Suprapubic skin (tissue), 4 donors: ENCODE data around the gene HDGF. TPM values are rescaled to one million over a fixed set of nuclear protein-coding genes. Genes with fewer than 3 reads are reported as not detected.

ENCODE experiments used
- DNase-seq, 2 donors: peaks; one replicate each; pipeline ENCODE4 v3.0.0-alpha.2; 2019; ENCODE audit warnings: low spot score in 2 of 2
- H3K27ac ChIP-seq: fragments of 200-600 bp; sonication (generic); one replicate; pipeline ENCODE4 v1.5.1; 2019
- H3K27me3 ChIP-seq: fragments of 200-600 bp; sonication (generic); one replicate; pipeline ENCODE4 v1.5.1; 2019
- H3K36me3 ChIP-seq: fragments of 200-600 bp; sonication (generic); one replicate; pipeline ENCODE4 v1.5.1; 2019
- H3K4me1 ChIP-seq: fragments of 200-600 bp; sonication (generic); one replicate; pipeline ENCODE4 v1.5.1; 2019
- H3K4me3 ChIP-seq: fragments of 200-600 bp; sonication (generic); one replicate; pipeline ENCODE4 v1.5.1; 2019; ENCODE audit warnings: mild to moderate bottlenecking
- H3K9me3 ChIP-seq: fragments of 200-600 bp; sonication (generic); one replicate; pipeline ENCODE4 v1.5.1; 2019
- CTCF ChIP-seq, 2 donors: fragments of 200-600 bp in 1 of 2; fragments of 450-650 bp in 1 of 2; sonication (generic) in 1 of 2; IDR thresholded peaks; one replicate each; pipeline ENCODE4 v1.5.1; 2016 to 2019; ENCODE audit warnings: antibody characterized with exemption in 2 of 2, mild to moderate bottlenecking in 1 of 2, moderate library complexity in 1 of 2
- EP300 ChIP-seq: sonication (generic); formaldehyde crosslinking; IDR thresholded peaks from one replicate; pipeline ENCODE4 v1.6.1; 2017; ENCODE audit warnings: antibody characterized with exemption
- POLR2A ChIP-seq, 2 donors: fragments of 450-650 bp; IDR thresholded peaks; one replicate each; pipeline ENCODE4 v1.6.1; 2017; ENCODE audit warnings: antibody characterized with exemption in 2 of 2, mild to moderate bottlenecking in 2 of 2, moderate library complexity in 2 of 2
- POLR2AphosphoS5 ChIP-seq, 3 donors: sonication (generic); formaldehyde crosslinking; IDR thresholded peaks; one replicate each; pipeline ENCODE4 v1.6.1; 2017; ENCODE audit warnings: antibody characterized with exemption in 3 of 3
- WGBS: methylation state at CpG from one replicate; pipeline ENCODE4 v1.1.5; 2018; 5-methylcytosine and 5-hydroxymethylcytosine counted together
- total RNA-seq, 4 donors: library from RNA; depleted of rRNA; stranded (reverse); fragments of >200 nt; gene quantifications; one replicate each; pipeline ENCODE4 v1.1.0, GENCODE V29; 2016

HDGF gene
- total RNA-seq, 4 donors from 2014 or later = 178 to 250 (median 210) TPM

DNA sequence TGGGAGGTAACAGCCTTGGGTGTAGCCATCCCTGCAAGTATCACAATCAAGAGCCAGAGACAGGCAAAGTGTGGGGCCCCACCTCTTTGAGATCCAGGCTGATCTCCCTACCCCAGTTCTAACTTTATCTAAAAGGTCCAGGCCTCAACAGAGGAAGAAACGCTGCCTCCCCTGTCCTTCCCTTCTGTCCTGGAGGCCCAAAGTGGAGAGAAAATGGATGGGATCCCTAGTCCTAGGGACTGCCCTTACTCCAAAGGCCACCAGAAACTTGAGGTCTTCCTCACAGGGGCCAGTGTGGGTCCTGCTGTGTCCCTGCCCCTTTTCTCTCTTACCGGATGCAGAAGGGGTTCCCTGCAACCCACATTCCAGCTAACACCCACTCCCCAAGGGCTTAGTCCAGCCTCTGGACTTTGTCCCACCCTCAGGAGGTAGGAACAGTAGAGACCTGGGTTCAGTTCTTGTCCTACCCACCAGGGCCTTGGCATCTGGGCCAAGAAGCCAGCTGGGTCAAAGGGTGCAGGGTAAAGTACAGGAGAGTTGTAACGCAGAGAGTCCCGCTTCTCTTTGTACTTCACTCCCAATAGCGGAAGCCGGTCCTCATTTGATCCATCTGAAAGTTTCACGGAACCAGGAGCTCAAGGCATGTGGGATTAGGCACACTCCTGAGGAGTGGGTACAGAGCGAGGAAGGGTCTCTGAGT lies 1.9 kb downstream of the HDGF start:
- no peaks in the 10 kb centered on the region for H3K9me3 ChIP-seq
- DNase-seq = no peak
- TF ChIP-seq EP300 = no peak
- TF ChIP-seq CTCF (IDR thresholded peaks at IDR 0.05) = no peak
- TF ChIP-seq POLR2AphosphoS5 (IDR thresholded peaks at IDR 0.05) = no peak
- no peak for TF ChIP-seq POLR2A (IDR thresholded peaks at IDR 0.05)
- H3K4me1 ChIP-seq = peaks cover 71% of the 10 kb centered on the region
- peak overlapping the region; percentile 96 for H3K4me3 ChIP-seq
- peak overlapping the region; percentile 99 for H3K27ac ChIP-seq
- peaks cover 5% of the 10 kb centered on the region for H3K36me3 ChIP-seq
- H3K27me3 ChIP-seq = no peaks in the 10 kb centered on the region
- 1% methylated on average over 7 of the region's 8 CpGs for WGBS

- Histone ChIP-seq H3K27me3 (no peaks in the 10 kb centered on the region), H3K36me3 (peaks cover 12% of the 10 kb centered on the region), H3K4me1 (peaks cover 72% of the 10 kb centered on the region), H3K27ac (peak overlapping the region; percentile 99), H3K4me3 (peak overlapping the region; percentile 96), H3K9me3 (no peaks in the 10 kb centered on the region)
- peak in 1 of 2 donors; percentile 85 for DNase-seq
- no peak for TF ChIP-seq POLR2AphosphoS5 (IDR thresholded peaks at IDR 0.05)
- TF ChIP-seq EP300 = no peak
- WGBS = 5% methylated on average over 9 of the region's 9 CpGs
Measured at GRCh38 chr1:156748670-156749418, 2.6 kb downstream of the HDGF start.

- TF ChIP-seq POLR2AphosphoS5 (IDR thresholded peaks at IDR 0.05) = no peak
- TF ChIP-seq POLR2A (IDR thresholded peaks at IDR 0.05) = no peak
- TF ChIP-seq CTCF (IDR thresholded peaks at IDR 0.05) = no peak
- TF ChIP-seq EP300 = no peak
- DNase-seq = no peak
- Histone ChIP-seq H3K4me3 (peak overlapping the region; percentile 96), H3K4me1 (peaks cover 64% of the 10 kb centered on the region), H3K27me3 (no peaks in the 10 kb centered on the region), H3K9me3 (no peaks in the 10 kb centered on the region), H3K27ac (peak overlapping the region; percentile 99), H3K36me3 (peaks cover 21% of the 10 kb centered on the region)
- 9% methylated on average over 6 of the region's 8 CpGs for WGBS
Measured at GRCh38 chr1:156747742-156748669, 3.5 kb downstream of the HDGF start.

GRCh38 chr1:156746728-156747631 lies 4.5 kb downstream of the HDGF start:
- Histone ChIP-seq H3K36me3 (peaks cover 31% of the 10 kb centered on the region), H3K4me1 (peaks cover 55% of the 10 kb centered on the region), H3K27me3 (no peaks in the 10 kb centered on the region), H3K4me3 (peak overlapping the region; percentile 96), H3K9me3 (no peaks in the 10 kb centered on the region), H3K27ac (peak overlapping the region; percentile 99)
- peak; percentile 98 to 99 for DNase-seq
- WGBS = 1% methylated on average over 12 of the region's 29 CpGs
- TF ChIP-seq POLR2AphosphoS5 (IDR thresholded peaks at IDR 0.05) (peak in 2 of 3 donors; percentile 50 to 62), EP300 (no peak), CTCF (IDR thresholded peaks at IDR 0.05) (peak in 1 of 2 donors; percentile 6), POLR2A (IDR thresholded peaks at IDR 0.05) (peak in 1 of 2 donors; percentile 34)

DNA sequence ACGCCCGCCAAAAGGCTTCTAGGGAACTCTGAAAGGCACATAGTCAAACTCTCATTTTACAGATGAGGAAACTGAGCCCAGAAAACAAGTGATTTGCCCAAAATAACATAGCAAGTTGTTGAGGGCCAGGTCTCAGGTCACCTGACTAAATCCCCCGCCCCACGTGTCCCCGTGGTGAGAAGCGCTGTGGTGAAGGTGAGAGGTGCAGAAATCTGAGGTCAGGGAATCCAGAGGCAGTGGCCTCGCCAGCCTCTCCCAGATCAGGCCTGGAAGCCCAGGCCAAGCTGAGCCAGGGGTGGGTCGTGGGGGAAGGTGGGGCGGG lies 5.1 kb downstream of the HDGF start:
- H3K36me3 ChIP-seq = peaks cover 32% of the 10 kb centered on the region
- TF ChIP-seq EP300 = no peak
- TF ChIP-seq POLR2AphosphoS5 (IDR thresholded peaks at IDR 0.05) = no peak
- no peaks in the 10 kb centered on the region for H3K27me3 ChIP-seq
- DNase-seq = no peak
- H3K4me3 ChIP-seq = peak overlapping the region; percentile 96
- H3K9me3 ChIP-seq = no peaks in the 10 kb centered on the region
- H3K27ac ChIP-seq = peak overlapping the region; percentile 99
- 46% methylated on average over 8 of the region's 9 CpGs for WGBS
- peaks cover 59% of the 10 kb centered on the region for H3K4me1 ChIP-seq
